Suppressor macrophage treated with lipopolysaccharide for 1 hour (primary cell): ENCODE measurements around the gene POLR1B.
"Not testable (repeated sequence)": the region's sequence is repeated elsewhere in the genome, so short reads cannot be mapped to it uniquely, and the experiment has no call there.

Source experiments
- DNase-seq, 3 donors: peaks; one replicate each; pipeline ENCODE4 v3.0.0-alpha.2; 2020 to 2022

Gene POLR1B, protein sequence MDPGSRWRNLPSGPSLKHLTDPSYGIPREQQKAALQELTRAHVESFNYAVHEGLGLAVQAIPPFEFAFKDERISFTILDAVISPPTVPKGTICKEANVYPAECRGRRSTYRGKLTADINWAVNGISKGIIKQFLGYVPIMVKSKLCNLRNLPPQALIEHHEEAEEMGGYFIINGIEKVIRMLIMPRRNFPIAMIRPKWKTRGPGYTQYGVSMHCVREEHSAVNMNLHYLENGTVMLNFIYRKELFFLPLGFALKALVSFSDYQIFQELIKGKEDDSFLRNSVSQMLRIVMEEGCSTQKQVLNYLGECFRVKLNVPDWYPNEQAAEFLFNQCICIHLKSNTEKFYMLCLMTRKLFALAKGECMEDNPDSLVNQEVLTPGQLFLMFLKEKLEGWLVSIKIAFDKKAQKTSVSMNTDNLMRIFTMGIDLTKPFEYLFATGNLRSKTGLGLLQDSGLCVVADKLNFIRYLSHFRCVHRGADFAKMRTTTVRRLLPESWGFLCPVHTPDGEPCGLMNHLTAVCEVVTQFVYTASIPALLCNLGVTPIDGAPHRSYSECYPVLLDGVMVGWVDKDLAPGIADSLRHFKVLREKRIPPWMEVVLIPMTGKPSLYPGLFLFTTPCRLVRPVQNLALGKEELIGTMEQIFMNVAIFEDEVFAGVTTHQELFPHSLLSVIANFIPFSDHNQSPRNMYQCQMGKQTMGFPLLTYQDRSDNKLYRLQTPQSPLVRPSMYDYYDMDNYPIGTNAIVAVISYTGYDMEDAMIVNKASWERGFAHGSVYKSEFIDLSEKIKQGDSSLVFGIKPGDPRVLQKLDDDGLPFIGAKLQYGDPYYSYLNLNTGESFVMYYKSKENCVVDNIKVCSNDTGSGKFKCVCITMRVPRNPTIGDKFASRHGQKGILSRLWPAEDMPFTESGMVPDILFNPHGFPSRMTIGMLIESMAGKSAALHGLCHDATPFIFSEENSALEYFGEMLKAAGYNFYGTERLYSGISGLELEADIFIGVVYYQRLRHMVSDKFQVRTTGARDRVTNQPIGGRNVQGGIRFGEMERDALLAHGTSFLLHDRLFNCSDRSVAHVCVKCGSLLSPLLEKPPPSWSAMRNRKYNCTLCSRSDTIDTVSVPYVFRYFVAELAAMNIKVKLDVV

DNA sequence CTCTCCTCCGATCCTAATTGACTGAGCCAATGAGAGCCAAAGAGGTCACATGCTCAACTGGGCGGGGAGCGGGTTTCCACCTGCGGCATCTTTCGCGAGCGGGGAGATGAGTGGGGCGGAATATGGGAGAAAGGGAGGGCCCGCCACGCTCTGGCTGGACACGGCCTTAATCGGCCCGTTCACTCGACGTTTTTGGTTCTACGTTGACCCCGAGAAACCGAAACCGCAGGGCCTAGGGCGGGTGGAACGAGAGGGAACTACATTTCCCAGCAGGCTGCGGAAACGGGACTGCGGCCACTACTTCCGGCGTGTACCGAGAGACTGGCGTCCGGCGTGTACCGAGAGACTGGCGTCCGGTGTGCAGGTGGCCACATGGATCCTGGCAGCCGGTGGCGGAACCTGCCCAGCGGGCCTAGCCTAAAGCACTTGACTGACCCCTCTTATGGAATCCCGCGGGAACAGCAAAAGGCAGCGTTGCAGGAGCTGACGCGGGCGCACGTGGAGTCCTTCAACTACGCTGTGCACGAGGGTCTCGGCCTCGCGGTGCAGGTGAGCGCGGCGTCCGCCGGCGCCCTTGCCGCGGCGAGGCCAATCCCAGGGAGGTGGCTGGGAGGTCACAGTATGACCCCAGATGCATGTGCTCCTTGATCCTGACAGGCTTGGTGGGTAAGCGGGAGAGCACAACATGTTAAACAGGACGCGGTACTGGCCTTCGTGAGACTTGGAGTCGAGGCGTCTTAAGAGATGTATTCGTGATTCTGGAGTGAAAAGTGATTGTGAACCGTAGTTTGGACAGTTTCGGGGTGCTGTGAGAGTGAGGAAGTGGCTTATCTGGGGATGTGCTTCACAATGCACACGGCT, at the start of gene POLR1B:
POLR1B (plus strand) TSS at position 343 of the 861 bp plus-strand sequence; CDS start at position 373, 30 bp downstream.
- DNase-seq, result peak; percentile 84 to 89 (median 86)

DNA sequence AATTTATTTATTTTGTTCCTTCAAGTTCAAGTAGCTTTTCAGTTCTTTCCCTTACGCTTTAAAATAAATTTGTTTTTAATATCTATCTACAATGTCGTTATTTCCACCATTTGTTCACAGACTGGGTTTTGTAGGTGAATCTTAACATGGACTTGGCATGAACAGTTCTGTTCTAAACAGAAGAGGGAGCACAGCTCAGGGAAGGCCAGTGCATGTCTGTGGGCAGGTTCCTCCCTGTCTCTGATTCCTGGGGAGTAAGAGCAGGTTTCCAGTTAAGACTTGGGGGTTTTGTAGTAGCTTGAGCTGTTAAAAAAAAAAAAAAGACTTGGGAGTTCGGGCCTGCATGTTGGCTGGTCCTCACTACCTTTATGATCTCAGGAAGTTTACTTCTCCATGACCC, 49.2 kb upstream of the POLR1B start:
- DNase-seq, result no peak

DNA sequence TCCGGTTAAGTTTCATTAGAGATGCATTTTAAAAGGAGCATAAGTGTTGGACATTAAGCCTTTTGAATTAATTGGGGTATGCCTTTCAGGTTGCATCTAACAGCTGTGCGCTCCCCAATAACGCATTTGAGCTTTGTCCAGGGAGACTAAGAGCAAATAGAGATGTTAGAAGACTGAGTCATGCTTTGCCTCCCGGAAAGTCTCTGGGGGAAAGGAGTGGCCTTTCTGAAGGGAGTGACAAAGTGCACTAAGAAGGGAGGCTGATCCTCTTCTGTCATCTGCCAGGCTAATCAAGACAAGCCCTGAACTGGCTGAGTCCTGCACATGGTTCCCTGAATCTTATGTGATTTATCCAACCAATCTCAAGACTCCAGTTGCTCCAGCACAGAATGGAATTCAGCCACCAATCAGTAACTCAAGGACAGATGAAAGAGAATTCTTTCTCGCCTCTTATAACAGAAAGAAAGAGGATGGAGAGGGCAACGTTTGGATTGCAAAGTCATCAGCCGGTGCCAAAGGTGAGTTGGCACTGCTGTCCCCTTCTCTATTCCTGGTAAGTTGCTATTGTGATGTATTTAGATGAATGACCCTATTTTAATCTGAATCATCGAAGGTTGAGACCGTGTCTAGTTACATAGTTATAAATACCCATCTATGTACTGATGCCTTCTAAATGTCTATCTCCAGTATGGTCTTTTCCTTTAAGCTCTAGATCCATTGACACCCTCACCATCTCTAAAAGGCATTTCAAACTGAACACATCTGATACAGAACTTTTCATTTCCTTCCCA, 48.2 kb upstream of the POLR1B start:
- peak in 1 of 3 donors; percentile 9 for DNase-seq

- DNase-seq, result no peak
Observed at GRCh38 chr2:112494828-112495227, 47.4 kb upstream of the POLR1B start.

DNA sequence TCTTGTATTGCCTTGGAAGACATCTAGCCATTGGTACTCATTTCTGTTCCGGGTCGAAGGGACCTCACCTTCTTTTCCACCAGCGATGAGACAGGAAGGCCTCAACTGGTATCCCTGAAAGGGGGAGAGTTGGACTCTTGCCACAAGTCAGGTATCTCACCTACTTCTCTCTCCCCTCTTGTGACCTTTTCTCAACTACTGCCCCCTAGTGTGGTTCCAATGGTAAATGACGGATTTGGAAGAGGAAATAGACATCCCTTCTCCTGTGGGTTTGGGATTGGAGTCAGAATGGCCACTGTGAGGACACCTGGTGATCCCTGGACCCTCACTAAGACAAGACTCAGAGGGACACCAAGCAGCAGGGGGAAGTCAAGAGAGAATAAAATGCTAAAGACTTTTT, 46.4 kb upstream of the POLR1B start:
- not testable (repeated sequence) for DNase-seq

DNA sequence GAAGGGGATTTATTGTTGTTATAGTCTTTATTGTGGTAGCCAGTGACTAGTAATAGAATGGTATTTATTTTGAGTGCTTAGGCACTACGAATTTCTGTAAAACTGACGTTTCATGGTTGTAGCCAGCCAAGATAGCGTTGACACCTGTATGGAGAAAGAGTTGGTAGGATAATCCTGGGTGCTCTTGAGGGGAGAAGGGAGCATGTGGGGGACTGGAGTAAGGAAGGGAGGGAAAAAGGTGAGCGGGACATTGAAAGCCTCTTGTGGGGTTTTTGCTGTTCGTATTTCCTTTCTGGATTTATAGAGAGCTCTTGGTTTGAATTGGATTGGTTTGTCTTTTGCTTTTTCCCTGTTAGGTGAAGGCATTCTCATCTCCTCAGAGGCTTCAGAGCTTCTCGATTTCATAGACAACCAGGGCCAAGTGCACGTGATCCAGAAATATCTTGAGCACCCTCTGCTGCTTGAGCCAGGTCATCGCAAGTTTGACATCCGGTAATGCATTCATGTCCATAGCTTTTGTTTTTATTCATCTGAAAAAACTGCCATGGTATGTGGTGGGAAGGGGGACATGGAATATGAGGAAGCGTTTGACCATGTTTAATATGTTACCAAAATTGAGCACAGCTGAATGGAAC, 41.3 kb upstream of the POLR1B start:
- DNase-seq, result peak; percentile 57 to 72 (median 60)

DNA sequence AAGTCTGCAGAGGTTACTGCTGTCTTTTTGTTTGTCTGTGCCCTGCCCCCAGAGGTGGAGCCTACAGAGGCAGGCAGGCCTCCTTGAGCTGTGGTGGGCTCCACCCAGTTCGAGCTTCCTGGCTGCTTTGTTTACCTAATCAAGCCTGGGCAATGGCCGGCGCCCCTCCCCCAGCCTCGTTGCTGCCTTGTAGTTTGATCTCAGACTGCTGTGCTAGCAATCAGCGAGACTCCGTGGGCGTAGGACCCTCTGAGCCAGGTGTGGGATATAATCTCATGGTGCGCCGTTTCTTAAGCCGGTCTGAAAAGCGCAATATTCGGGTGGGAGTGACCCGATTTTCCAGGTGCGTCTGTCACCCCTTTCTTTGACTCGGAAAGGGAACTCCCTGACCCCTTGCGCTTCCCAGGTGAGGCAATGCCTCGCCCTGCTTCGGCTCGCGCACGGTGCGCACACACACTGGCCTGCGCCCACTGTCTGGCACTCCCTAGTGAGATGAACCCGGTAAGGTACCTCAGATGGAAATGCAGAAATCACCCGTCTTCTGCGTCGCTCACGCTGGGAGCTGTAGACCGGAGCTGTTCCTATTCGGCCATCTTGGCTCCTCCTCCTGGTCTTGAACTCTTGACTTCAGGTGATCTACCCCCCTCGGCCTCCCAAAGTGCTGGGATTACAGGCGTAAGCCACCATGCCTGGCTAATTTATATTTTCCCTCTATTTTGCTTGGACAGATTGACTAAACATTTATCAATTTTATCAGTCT, 32.8 kb upstream of the POLR1B start:
- peak in 1 of 3 donors; percentile 5 for DNase-seq

- DNase-seq, result no peak
Observed at GRCh38 chr2:112516801-112517200, 25.5 kb upstream of the POLR1B start.

GRCh38 chr2:112518807-112519206, 23.5 kb upstream of the POLR1B start:
- peak in 1 of 3 donors; percentile 5 for DNase-seq

GRCh38 chr2:112519506-112519905, 22.8 kb upstream of the POLR1B start:
- peak in 1 of 3 donors; percentile 4 for DNase-seq

GRCh38 chr2:112520234-112520783, 22.0 kb upstream of the POLR1B start:
- peak in 1 of 3 donors; percentile 11 for DNase-seq

- DNase-seq, result peak in 1 of 3 donors; percentile 7
Observed at GRCh38 chr2:112523291-112523777, 18.9 kb upstream of the POLR1B start.

GRCh38 chr2:112524276-112524675, 18.0 kb upstream of the POLR1B start:
- not testable (repeated sequence) for DNase-seq

DNA sequence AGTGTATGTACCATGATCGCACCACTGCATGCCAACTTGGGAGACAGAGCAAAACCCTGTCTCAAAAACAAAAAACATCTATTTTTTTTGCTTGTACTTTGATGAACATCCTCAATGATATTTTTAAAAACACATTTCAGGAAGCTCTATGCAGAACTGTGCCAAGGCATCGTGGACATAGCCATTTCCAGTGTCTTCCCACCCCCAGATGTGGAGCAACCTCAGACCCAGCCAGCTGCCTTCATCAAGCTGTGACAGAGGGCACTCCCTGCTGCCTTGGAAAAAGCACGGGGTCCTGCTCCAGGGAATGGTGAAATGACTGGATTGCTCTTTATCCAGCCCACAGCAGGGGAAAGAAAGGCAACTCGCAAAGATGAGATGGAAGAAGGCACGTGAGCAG, 13.7 kb upstream of the POLR1B start:
- DNase-seq, result peak in 1 of 3 donors; percentile 11

- DNase-seq, result peak; percentile 10 to 35 (median 25)
Observed at GRCh38 chr2:112529757-112530156, 12.5 kb upstream of the POLR1B start.

DNA sequence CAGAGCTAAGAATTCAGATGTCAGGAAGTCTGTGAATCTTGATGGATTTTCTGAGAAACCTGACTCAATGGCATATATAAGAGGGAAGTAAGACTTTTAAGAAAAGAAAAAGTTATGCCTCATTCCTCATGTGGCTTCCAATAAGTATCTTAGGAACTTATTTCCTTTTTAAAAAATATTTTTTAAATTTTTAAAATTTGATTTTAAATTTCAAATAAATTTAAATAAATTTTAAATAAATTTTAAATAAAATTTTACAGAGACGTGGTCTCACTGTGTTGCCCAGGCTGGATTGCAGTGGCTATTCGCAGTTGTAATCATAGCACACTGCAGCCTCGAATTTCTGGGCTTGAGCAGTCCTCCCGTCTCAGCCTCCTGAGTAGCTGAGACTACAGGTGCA, 11.5 kb upstream of the POLR1B start:
- no peak for DNase-seq

DNA sequence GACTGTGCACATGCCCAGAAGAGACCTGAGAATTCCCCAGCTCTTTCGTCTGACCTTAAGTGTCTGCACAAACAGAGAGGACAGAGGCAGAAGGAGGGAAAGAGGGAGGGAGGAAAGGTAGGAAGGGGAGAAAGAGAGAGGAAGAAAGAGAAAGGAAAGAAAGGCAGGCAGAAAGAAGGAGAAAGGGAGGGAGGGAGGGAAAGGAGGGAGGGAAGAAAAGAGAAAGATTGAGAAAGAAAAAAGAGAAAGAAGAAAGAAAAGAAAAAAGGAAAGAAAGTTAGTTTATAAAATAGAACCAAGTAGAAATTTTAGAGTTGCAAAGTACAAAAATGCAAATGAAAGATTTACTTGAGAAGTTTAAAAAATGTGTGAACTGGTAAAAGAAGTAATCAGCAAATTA, 7.4 kb upstream of the POLR1B start:
- DNase-seq, result no peak

GRCh38 chr2:112536665-112537064, 5.6 kb upstream of the POLR1B start:
- not testable (repeated sequence) for DNase-seq

- DNase-seq, result peak; percentile 9 to 57 (median 38)
Observed at GRCh38 chr2:112539306-112539705, 3.0 kb upstream of the POLR1B start.
